IPS-15b (cell line): Measurements from ENCODE around the gene BEND5.
A peak's percentile ranks its signal among the peaks of the same experiment; 100 is the strongest.

Experiments used
- H3K27me3 ChIP-seq: one replicate; pipeline ENCODE4 v1.6.1; 2013; ENCODE audit warnings: low read length; ENCODE audit not compliant: control insufficient read depth, insufficient read depth
- H3K36me3 ChIP-seq: one replicate; pipeline ENCODE4 v1.6.1; 2013; ENCODE audit warnings: low read length; ENCODE audit not compliant: control insufficient read depth, insufficient read depth
- H3K4me1 ChIP-seq: one replicate; pipeline ENCODE4 v1.6.1; 2013; ENCODE audit warnings: mild to moderate bottlenecking, low read length; ENCODE audit not compliant: control insufficient read depth, insufficient read depth
- H3K4me3 ChIP-seq: one replicate; pipeline ENCODE4 v1.5.1; 2013; ENCODE audit warnings: low read depth, low read length
- H3K9ac ChIP-seq: one replicate; pipeline ENCODE4 v1.6.1; 2013; ENCODE audit warnings: low read depth, mild to moderate bottlenecking, low read length
- H3K9me3 ChIP-seq: one replicate; pipeline ENCODE4 v1.6.1; 2013; ENCODE audit warnings: mild to moderate bottlenecking, low read length; ENCODE audit not compliant: control insufficient read depth, insufficient read depth

The BEND5 gene

DNA sequence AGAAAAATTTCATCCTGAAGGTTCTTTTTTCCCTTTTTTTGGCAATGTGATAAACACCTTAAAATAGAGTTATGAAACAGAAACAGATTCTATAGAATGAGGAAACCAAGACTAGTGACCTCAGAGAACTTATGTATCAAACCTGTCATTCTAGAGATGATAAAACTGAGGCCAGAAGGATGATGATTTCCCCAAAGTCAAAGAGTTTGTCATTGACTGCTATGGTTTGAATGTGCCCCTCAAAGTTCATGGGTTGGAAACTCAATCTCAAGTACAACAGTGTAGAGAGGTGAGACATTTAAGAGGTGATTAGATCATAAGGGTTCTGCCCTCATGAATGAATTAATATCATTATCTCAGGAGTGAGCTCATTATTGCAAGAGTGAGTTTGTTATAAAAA lies 13.7 kb upstream of the BEND5 start:
- no peaks in the 10 kb centered on the region for H3K4me1 ChIP-seq

DNA sequence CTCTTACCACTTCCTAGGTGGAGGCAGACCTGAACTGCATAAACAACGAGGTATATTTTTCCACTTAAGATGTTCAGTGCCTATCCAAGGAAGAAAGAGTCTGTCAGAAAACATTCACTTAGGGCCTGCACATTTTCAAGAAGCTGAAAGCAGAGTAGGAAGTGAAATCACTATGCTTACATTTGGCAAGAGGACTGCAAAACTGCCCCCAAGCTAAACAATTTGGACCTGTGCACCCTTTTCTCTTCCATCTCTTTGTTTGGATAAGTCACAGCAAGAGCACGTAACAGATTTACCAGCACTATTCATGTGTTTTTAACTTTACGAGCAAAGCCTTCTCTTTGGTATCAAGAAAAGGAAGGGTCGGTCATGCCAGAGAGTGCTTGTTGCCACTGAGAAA lies 13.2 kb upstream of the BEND5 start:
- no peaks in the 10 kb centered on the region for H3K9me3 ChIP-seq
- H3K27me3 ChIP-seq, result no peaks in the 10 kb centered on the region
- no peak overlapping the region for H3K4me3 ChIP-seq
- H3K4me1 ChIP-seq, result no peaks in the 10 kb centered on the region
- H3K36me3 ChIP-seq, result no peaks in the 10 kb centered on the region
- no peak overlapping the region for H3K9ac ChIP-seq

More for the DNA sequence above, 13.7 kb upstream of the BEND5 start:
- Histone ChIP-seq H3K9ac (no peak overlapping the region), H3K36me3 (no peaks in the 10 kb centered on the region), H3K9me3 (no peaks in the 10 kb centered on the region), H3K4me3 (no peak overlapping the region), H3K27me3 (no peaks in the 10 kb centered on the region)

DNA sequence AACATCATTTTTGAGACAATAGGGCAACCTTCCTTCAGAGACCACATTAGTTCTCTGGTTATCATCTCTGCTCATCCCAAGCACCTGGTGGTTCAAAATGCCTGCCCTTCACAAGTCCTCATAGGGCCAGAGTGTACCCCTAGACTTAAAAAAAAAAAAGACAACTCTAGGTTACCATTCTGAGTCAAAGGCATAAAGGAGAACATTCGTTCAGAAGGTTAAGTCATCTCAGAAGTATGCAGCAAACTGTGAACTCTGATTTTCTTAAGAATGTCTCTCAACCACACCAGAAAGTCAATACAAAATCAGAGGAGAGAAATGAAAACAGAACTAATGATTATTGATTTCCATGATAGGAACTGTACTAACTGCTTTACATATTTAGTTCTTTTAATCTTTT lies 9.2 kb upstream of the BEND5 start:
- Histone ChIP-seq H3K9ac (no peak overlapping the region), H3K9me3 (no peaks in the 10 kb centered on the region), H3K27me3 (no peaks in the 10 kb centered on the region), H3K36me3 (no peaks in the 10 kb centered on the region), H3K4me3 (no peak overlapping the region), H3K4me1 (no peaks in the 10 kb centered on the region)

DNA sequence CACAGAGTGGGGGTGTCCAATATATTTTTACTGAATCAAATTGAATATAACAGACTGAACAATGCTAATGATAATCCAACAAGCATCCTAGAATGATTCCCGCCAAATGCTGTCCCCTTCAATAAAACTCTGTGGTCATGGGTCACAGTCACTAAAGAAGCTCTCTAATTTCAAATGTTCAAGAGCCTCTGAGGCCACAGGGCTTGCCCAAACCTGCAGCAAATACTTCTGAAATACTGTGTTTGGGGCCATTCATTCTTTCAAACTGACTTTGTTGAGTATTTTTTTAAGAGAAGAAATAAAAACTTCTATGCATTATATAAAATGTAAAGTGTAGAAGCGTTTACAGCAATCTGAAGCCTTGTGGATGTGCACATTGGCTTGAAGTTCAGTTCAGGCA lies 7.6 kb upstream of the BEND5 start:
- Histone ChIP-seq H3K36me3 (no peaks in the 10 kb centered on the region), H3K4me3 (no peak overlapping the region), H3K4me1 (no peaks in the 10 kb centered on the region), H3K9ac (no peak overlapping the region), H3K9me3 (no peaks in the 10 kb centered on the region), H3K27me3 (no peaks in the 10 kb centered on the region)

DNA sequence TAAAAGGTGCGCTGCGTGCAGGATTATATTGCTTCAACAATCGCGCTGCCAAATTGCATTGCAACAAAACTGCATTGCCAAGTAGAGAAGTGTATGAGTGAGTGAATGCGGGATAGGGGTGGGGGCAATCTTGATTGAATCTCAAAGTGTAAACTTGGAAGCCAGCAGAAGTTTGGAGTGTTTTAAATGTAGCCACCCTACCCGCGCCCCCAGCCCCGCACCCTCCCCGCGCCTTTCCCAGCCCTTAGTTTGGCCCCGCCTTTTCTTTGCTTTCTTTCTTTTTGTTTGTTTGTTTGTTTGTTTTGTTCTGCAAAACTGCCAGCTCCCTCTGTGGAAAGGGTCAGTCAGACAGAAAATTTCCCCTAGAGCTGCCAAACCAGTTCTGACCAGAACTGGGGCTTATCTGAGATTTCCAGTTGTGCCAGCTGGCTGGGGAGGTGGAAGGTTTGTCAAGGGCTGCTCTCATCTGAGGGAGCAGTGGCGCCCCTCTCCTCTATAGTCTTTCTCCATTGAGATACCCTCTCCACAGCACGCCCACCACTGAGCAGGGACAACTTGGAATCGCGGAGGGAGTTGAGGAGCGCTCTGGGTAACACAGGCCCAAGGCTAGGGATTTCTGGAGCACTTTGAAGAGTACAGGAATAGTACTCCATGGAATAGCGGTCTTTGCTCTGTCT lies 666 bp upstream of the BEND5 start:
- Histone ChIP-seq H3K4me3 (peak overlapping the region; percentile 97), H3K36me3 (no peaks in the 10 kb centered on the region), H3K27me3 (peaks cover 4% of the 10 kb centered on the region), H3K9me3 (no peaks in the 10 kb centered on the region), H3K4me1 (no peaks in the 10 kb centered on the region), H3K9ac (peak overlapping the region; percentile 75)

DNA sequence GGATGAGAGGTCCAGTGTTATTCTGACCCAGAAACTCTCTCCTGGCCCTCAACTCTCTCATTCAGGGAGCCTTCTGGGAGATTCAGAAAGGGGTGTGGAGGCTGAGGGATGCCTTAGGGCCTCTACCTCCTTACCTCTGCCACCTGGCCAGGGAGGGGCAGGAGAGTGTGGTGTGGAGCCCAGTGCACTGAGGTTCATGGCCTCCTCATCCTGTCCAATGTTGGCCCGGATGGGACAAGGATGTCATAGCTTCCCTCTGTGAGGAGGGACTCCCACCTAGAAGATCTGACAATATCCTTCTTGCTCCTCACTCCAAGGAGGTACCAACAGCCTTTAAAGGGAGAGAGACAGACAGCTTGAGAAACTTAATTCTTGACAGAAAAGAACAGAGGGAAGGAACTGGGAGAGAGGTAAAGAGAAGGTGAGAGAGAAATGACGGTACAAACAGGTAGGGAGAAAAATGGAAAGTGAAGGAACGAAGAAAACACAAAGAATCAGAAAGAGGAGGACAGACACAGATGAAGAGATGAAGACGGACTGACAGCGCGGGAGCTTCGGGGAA lies 779 bp downstream of the BEND5 start:
- Histone ChIP-seq H3K4me3 (peak overlapping the region; percentile 47), H3K9ac (no peak overlapping the region), H3K9me3 (no peaks in the 10 kb centered on the region), H3K4me1 (no peaks in the 10 kb centered on the region), H3K27me3 (peaks cover 4% of the 10 kb centered on the region), H3K36me3 (no peaks in the 10 kb centered on the region)

DNA sequence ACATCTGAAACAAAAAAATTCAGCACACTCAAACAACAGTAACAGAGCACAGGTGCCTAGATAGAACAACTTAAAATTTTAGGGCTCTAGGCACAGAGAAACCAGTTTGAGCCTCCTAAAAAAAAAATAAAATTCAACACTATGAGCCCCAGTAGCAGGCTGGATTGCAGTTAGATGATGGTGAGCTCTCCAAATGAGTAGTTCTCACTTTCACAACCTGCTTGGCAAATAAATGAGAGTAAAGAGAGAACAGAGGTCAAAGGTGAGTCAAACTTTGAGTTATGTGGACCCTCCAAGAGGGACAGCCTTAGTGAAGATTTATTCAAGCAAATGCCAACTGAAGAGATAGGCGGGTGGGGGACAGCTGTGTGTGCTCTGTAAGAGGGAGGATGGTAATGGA lies 3.6 kb downstream of the BEND5 start:
- Histone ChIP-seq H3K4me3 (no peak overlapping the region), H3K9ac (no peak overlapping the region), H3K27me3 (peaks cover 4% of the 10 kb centered on the region), H3K36me3 (no peaks in the 10 kb centered on the region), H3K9me3 (no peaks in the 10 kb centered on the region), H3K4me1 (no peaks in the 10 kb centered on the region)

DNA sequence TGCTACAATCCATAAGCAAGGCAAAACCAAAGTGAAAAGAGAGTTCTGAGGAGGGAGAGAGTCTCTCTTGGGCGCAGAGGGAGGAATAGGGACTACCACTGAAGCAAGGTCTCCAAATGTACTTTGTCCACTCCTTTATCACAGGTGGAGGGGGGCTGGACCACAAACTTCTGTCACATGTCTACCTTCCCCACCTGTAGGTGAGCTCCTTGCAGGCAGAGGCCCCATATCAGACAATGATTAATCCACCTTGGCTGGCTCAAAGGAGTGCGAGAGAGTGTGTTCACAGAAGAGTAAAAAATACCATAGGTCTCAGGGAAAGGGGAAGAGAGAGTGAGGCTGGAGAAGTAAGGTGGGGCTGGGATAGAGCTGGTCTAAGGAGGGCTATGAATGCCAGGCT lies 4.5 kb downstream of the BEND5 start:
- H3K9me3 ChIP-seq, result no peaks in the 10 kb centered on the region
- no peak overlapping the region for H3K4me3 ChIP-seq
- no peaks in the 10 kb centered on the region for H3K36me3 ChIP-seq
- H3K9ac ChIP-seq, result no peak overlapping the region
- no peaks in the 10 kb centered on the region for H3K4me1 ChIP-seq
- peaks cover 4% of the 10 kb centered on the region for H3K27me3 ChIP-seq

DNA sequence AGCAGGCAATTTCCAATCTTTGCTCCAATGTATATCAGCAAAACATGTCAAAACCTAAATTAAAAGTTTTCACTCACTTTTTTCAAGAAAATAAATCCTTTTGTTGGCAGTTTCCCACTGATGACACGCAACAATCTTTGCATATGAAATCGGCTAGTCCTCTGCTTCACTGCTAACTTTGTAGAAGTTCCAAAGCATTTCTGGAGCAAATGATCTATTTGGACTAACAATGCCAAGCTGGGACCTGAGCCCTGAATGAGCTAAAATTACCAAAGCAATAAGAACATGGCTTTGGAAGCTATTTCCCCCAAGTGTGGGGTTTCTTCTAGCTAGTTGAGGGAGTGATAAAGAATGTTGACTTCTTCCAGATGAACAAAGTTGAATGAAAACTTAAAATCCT lies 5.1 kb downstream of the BEND5 start:
- Histone ChIP-seq H3K4me1 (no peaks in the 10 kb centered on the region), H3K36me3 (no peaks in the 10 kb centered on the region), H3K27me3 (peaks cover 4% of the 10 kb centered on the region), H3K9me3 (no peaks in the 10 kb centered on the region), H3K4me3 (no peak overlapping the region), H3K9ac (no peak overlapping the region)

DNA sequence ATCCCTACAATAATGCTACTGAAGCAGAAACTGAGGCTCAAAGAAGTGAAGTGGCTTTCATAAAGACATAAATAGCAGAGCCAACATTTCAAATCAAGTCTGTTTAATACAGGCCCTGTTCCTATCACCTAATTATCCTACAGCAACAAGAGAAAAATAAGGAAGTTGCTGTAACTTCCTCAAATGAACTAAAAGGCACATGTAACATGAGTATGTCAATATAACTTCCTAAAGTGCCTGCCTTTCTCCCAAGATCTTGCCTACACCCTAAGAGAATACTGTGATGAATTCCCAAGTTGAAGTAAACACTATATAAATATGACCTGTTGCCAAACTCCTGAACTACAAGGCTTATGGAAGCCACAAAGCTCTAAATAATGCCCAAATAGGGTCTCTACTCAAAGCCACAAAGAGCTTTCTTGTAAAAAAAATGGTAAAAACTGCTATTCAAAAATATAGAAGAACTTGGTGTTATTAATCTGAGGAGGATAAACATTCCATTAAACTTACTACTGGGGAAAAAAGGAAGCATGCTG lies 8.6 kb downstream of the BEND5 start:
- H3K4me1 ChIP-seq, result no peaks in the 10 kb centered on the region
- H3K36me3 ChIP-seq, result no peaks in the 10 kb centered on the region

DNA sequence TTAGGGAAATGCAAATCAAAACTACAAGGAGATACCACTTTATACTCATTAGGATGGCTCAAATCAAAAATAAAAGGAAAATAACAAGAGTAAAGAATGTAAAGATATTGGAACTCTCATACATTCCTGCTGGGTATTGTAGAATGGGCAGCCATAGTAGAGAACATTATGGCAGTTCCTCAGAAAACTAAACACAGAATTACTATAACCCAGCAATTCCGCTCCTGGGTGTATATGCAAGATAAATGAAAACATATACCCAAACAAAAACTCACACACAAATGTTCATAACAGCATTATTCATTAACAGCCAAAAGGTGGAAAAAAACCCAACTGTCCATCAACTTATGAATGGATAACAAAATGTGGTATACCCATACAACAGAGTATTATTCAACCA lies 11.4 kb downstream of the BEND5 start:
- H3K9ac ChIP-seq, result no peak overlapping the region
- H3K4me3 ChIP-seq, result no peak overlapping the region
- no peaks in the 10 kb centered on the region for H3K9me3 ChIP-seq
- H3K4me1 ChIP-seq, result no peaks in the 10 kb centered on the region
- H3K36me3 ChIP-seq, result no peaks in the 10 kb centered on the region
- no peaks in the 10 kb centered on the region for H3K27me3 ChIP-seq

More for the DNA sequence above, 8.6 kb downstream of the BEND5 start:
- H3K4me3 ChIP-seq, result no peak overlapping the region
- H3K9me3 ChIP-seq, result no peaks in the 10 kb centered on the region
- H3K9ac ChIP-seq, result no peak overlapping the region
- H3K27me3 ChIP-seq, result no peaks in the 10 kb centered on the region

DNA sequence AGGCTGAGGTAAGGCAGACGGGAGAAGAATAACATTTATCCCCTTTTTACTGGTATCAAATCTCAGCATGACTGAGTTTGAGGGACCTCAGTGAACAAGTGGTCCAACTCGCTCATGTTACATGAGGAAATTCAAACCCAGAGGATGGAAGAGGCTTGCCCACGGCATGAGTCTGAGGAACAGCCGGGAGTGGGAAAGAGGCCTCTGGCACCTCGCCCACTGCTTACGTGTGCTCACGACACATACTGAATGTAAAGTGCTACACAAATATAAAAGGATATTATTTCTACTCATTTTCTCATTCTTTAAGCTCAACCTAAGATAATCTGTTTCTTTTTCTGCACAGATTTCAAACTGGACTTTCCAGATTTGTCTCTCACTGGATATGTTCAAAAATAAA lies 14.7 kb downstream of the BEND5 start:
- Histone ChIP-seq H3K4me3 (no peak overlapping the region), H3K27me3 (no peaks in the 10 kb centered on the region), H3K9ac (no peak overlapping the region), H3K9me3 (no peaks in the 10 kb centered on the region), H3K36me3 (peaks cover 7% of the 10 kb centered on the region), H3K4me1 (no peaks in the 10 kb centered on the region)
